PFSK-1 (cell line): ENCODE measurements around the gene CTTNBP2.

Source experiments
- POLR2AphosphoS5 ChIP-seq: IDR thresholded peaks from 2 replicates; pipeline ENCODE4 v1.6.1; 2012; ENCODE audit warnings: low read depth, mild to moderate bottlenecking, control low read depth, low read length, moderate library complexity
- TAF1 ChIP-seq: IDR thresholded peaks from 2 replicates; pipeline ENCODE4 v1.6.1; 2012; ENCODE audit warnings: low read length, control low read depth, borderline replicate concordance; ENCODE audit not compliant: insufficient read depth
- TF ChIP-seq, protein P1 (sequence below), 2 experiments: IDR thresholded peaks; 2 replicates each; pipeline versions ENCODE4 v1.6.1 to v1.8.0; 2011 to 2012; ENCODE audit warnings: low read depth in 2 of 2, low read length in 2 of 2, control low read depth in 1 of 2, inconsistent platforms in 1 of 2, mild to moderate bottlenecking in 1 of 2, moderate library complexity in 1 of 2; ENCODE audit not compliant: insufficient read depth in 1 of 2

GRCh38 chr7:117892821-117893220 is 19.6 kb upstream of the CTTNBP2 start:
- TF ChIP-seq, protein P1, sequence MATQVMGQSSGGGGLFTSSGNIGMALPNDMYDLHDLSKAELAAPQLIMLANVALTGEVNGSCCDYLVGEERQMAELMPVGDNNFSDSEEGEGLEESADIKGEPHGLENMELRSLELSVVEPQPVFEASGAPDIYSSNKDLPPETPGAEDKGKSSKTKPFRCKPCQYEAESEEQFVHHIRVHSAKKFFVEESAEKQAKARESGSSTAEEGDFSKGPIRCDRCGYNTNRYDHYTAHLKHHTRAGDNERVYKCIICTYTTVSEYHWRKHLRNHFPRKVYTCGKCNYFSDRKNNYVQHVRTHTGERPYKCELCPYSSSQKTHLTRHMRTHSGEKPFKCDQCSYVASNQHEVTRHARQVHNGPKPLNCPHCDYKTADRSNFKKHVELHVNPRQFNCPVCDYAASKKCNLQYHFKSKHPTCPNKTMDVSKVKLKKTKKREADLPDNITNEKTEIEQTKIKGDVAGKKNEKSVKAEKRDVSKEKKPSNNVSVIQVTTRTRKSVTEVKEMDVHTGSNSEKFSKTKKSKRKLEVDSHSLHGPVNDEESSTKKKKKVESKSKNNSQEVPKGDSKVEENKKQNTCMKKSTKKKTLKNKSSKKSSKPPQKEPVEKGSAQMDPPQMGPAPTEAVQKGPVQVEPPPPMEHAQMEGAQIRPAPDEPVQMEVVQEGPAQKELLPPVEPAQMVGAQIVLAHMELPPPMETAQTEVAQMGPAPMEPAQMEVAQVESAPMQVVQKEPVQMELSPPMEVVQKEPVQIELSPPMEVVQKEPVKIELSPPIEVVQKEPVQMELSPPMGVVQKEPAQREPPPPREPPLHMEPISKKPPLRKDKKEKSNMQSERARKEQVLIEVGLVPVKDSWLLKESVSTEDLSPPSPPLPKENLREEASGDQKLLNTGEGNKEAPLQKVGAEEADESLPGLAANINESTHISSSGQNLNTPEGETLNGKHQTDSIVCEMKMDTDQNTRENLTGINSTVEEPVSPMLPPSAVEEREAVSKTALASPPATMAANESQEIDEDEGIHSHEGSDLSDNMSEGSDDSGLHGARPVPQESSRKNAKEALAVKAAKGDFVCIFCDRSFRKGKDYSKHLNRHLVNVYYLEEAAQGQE (IDR thresholded peaks at IDR 0.05; ENCODE audit: insufficient read depth in 1 of 2, low read depth in 2 of 2, low read length in 2 of 2), result no peak
- TF ChIP-seq POLR2AphosphoS5, result no peak
- TF ChIP-seq TAF1, result no peak
